ENCODE measurements around the gene INPP5F.

- TF ChIP-seq IRF2 (CRISPR knock-in tag; IDR thresholded peaks at IDR 0.05) = no peak
- TF ChIP-seq ZNF655 (CRISPR knock-in tag; IDR thresholded peaks at IDR 0.05) = no peak
- TF ChIP-seq PTTG1 (tag; IDR thresholded peaks at IDR 0.05; ENCODE audit: low read depth) = no peak
- no peak for TF ChIP-seq ZBTB40 (IDR thresholded peaks at IDR 0.05)
- TF ChIP-seq ZBTB40 (CRISPR knock-in tag; IDR thresholded peaks at IDR 0.05) = no peak
- no peak for TF ChIP-seq SMC3 (conservative IDR thresholded peaks at IDR 0.05; ENCODE audit: insufficient read depth, low read depth, low read length)
- no peak for TF ChIP-seq EZH2 (IDR thresholded peaks at IDR 0.05; ENCODE audit: borderline replicate concordance, low read depth, low read length)
- no peak for TF ChIP-seq ZNF707 (CRISPR knock-in tag; conservative IDR thresholded peaks at IDR 0.05)
- TF ChIP-seq THRA (IDR thresholded peaks at IDR 0.05) = no peak
- no peak for TF ChIP-seq ELF4 (CRISPR knock-in tag; IDR thresholded peaks at IDR 0.05)
- TF ChIP-seq CHD4 (IDR thresholded peaks at IDR 0.05; ENCODE audit: insufficient read depth, insufficient replicate concordance, low read depth, low read length, poor library complexity, severe bottlenecking) = no peak
- no peak for TF ChIP-seq CTCF (IDR thresholded peaks at IDR 0.05 in 2 of 3, conservative IDR thresholded peaks at IDR 0.05 in 1 of 3; ENCODE audit: insufficient read depth in 2 of 3, low read depth in 1 of 3, low read length in 3 of 3)
- no peak for TF ChIP-seq C11orf30 (IDR thresholded peaks at IDR 0.05; ENCODE audit: low read depth)
Measured at GRCh38 chr10:119865699-119866240, 139.9 kb downstream of the INPP5F start.

All from K562 (cell line).